C4-2B (cell line): ENCODE data around the gene DVL1.

Source experiments
- ZFX ChIP-seq: fragments of 450-650 bp; IDR thresholded peaks from 2 replicates; pipeline ENCODE4 v1.6.1; 2017
- TF ChIP-seq, protein P1 (sequence below): fragments of 450-650 bp; conservative IDR thresholded peaks from 2 replicates; pipeline ENCODE4 v1.5.1; 2017; ENCODE audit warnings: mild to moderate bottlenecking

GRCh38 chr1:1300352-1300739 lies 48.9 kb downstream of the DVL1 start:
- TF ChIP-seq ZFX: no peak
- TF ChIP-seq, protein P1, sequence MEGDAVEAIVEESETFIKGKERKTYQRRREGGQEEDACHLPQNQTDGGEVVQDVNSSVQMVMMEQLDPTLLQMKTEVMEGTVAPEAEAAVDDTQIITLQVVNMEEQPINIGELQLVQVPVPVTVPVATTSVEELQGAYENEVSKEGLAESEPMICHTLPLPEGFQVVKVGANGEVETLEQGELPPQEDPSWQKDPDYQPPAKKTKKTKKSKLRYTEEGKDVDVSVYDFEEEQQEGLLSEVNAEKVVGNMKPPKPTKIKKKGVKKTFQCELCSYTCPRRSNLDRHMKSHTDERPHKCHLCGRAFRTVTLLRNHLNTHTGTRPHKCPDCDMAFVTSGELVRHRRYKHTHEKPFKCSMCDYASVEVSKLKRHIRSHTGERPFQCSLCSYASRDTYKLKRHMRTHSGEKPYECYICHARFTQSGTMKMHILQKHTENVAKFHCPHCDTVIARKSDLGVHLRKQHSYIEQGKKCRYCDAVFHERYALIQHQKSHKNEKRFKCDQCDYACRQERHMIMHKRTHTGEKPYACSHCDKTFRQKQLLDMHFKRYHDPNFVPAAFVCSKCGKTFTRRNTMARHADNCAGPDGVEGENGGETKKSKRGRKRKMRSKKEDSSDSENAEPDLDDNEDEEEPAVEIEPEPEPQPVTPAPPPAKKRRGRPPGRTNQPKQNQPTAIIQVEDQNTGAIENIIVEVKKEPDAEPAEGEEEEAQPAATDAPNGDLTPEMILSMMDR: no peak; the same call in 1 of the 2 replicates
